Stimulated activated CD4-positive, alpha-beta T cell treated with anti-CD3 and anti-CD28 coated beads, TNF-alpha, amount 100 ng/mL, for 48 hours (primary cell): Measurements from ENCODE around the gene ABCD3.
"Not testable (repeated sequence)": the region's sequence is repeated elsewhere in the genome, so short reads cannot be mapped to it uniquely, and the experiment has no call there.

Source experiments
- DNase-seq, 3 donors: peaks; one replicate each; pipeline ENCODE4 v3.0.0-alpha.2; 2020; ENCODE audit warnings: low read depth in 3 of 3

ABCD3 gene

GRCh38 chr1:94413311-94413710, 4.9 kb upstream of the ABCD3 start:
- no peak for DNase-seq

DNA sequence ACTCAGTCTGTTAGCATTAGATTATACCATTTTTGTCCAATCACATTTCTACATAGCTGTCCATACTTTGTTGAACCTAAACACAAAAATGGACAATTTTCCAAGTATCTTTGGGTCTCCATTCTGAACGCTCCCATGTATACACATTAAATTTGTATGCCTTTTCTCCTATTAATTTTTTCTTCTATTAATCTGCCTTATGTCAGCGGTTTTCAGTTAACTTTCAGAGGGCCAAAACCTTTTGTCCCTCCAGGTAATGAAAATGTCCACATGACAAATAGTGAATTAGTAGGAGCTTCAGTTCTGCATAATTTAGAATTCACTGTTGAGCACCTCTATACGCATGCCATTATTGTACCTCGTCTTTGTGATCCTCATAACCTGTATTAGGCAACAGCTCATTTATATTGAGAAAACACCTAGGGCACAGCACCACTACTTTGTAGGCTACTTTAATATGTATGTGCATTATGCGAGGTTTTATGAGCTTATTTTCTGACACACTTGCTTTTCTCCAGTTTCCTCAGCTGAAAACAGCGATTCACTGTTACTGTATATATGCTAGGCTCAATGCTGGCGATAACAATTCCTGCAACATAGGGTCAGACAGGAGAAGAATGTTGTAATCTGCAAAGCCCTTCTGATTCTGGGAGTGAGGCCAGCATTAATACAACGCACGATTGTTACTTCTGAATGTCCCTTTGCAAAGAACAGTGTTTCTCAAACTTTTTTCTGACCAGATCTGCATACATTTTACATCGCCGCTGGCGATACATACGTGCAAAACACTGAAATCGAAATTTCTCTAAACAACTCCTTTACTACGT, 1.1 kb upstream of the ABCD3 start:
- DNase-seq, result no peak

DNA sequence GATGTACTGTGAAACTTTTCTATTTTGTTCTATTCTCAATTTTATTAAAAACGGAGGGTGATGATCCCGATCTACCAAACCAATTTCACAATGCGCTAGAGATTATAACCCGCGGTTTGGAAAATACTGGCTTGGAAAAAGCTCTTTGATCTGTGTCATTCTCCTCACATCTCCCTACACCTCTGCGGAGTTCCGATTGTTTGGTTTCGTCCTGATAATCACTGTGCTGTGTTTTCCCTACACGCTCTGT, 536 bp upstream of the ABCD3 start:
- no peak for DNase-seq

DNA sequence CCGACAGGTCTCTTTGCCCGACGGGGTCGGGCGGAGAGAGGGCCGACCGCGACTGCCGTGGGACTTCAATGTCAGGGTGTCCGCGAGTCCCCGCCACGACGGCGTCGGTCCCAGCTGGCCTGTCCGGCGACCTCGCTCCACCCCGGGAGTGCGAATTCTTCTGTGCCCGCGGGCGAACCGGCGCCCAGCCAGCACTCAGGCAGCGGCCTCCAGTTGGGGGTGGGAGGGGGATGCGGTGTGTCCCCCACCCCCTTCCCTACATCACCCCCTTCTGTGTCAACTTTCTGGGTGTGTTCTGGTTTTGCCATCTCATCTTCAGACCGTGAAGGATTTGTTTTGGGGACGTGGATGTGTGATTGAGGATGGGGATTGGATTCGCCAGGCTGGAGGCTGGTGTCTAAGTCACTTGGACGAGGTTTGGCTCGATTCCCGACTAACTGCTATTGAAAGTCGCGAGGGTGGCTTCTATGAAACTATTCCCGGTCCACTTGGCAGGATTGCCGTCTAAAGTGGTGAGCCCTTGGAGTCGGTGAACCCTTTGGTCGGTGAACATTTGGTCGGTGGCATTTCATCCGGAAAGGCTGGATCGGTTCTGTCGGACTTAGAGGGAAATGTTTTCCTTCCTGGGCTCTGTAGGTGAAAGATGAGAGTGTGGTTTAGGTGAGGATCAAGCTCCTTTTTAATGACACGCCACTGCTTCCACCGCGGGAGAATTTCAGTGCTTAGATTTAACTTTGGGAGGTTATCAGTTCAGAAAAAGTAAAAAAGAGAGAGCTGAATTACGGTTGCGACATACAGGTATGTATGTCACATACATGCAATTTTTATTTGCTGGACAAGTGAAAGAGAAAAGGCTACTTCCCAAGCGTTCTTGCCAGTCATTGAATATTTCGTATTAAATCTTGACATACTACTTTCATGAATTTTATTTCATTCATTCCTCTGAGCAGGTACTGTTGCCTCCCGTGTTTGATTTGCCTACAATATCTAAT, 771 bp downstream of the ABCD3 start:
- peak in 1 of 3 donors; percentile 10 for DNase-seq

DNA sequence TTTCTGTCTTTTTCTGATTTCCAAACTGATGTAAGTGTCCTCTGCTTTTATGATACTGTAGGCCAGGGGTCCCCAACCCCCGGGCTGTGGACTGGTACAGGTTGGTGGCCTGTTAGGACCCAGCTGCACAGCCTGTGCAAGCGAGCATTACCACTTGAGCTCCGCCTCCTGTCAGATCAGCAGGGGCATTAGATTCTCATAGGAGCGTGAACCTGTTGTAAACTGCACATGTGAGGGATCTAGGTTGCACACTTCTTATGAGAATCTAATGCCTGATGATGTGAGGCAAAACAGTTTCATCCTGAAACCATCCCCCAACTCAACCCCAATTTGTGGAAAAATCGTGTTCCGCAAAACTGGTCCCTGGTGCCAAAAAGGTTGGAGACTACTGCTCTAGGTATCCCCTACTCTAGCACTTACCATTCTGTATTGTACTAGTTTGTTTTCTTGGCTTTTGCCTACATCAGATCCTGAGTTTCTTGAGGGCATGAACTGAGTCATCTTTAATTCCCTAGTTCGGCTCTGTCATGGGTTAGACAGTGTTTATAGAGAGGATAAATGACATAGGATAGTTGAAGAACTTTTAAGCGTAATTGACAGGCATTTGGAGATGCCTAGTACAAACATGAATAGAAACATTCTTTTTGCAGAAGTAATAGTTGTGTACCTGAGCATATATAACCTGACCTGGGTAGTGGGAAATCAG, 4.1 kb downstream of the ABCD3 start:
- DNase-seq, result no peak

DNA sequence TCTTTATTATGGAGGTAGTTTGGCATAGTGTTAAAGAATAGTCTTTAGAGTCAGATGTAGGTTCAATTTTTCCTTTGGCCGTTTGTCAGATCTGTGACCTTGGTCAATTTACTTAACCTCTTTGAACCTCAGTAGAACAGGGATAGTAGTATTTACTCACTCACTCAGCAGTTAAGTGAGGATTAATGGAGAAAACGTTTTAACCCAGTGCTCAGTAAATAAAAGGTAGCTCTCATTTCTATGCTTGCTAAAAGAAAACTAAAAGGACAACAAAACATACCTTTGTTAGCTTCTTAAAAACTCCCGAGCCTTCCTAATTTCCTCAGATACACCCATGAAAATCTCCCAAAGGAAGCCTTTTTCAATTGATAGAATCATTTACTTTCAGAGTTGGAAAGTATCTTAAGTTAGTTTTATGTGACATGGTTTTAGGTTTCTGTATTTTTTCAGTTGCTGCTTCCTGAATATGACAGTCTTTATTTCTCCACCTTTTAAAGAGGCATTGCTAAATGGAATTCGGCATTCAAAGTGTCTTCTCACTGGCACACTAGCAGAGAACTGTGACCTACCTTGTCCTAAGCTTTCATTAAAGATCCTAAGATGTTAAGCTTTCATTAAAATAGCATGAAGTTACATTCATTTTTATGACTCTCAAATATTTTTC, 7.8 kb downstream of the ABCD3 start:
- DNase-seq, result no peak

DNA sequence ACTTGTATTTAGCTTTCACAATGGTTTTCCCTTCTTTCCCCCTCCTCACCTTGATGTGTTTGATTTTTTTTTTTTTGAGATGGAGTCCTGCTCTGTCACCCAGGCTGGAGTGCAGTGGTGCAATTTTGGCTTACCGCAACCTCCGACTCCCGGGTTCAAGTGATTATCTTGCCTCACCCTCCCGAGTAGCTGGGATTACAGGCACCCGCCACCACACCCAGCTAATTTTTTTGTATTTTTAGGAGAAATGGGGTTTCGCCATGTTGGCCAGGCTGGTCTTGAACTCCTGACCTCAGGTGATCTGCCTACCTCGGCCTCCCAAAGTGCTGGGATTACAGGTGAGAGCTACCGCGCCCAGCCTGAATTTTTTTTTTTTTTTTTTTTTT, 8.3 kb downstream of the ABCD3 start:
- DNase-seq, result not testable (repeated sequence)

DNA sequence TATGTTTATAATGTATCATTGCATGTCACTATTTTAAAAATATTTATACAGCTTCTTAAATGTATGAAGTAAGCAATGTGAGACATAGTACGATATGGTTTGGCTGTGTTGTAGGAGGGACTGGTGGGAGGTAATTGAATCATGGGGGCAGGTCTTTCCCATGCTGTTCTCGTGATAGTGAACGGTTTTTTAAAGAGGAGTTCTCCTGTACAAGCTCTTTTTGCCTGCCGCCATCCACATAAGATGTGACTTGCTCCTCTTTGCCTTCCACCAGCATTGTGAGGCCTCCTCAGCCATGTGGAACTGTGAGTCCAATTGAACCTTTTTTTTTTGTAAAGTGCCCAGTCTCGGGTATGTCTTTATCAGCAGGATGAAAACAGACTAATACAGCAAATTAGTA, 10.3 kb downstream of the ABCD3 start:
- DNase-seq, result no peak

DNA sequence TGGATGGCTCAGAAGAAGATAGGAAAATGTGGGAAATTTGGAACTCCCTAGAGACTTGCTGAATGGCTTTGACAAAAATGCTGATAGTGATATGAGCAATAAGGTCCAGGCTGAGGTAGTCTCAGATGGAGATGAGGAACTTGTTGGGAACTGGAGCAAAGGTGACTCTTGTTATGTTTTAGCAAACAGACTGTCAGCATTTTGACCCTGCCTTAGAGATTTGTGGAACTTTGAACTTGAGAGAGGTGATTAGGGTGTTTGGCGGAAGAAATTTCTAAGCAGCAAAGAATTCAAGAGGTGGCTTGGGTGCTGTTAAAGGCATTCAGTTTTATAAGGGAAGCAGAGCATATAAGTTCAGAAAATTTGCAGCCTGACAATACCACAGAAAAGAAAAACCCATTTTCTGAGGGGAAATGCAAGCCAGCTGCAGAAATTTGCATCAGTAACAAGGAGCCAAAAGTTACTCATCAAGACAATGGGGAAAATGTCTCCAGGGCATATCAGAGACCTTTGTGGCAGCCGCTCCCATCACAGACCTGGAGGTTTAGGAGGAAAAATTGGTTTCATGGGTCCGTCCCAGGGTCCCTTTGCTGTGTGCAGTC, 10.8 kb downstream of the ABCD3 start:
- not testable (repeated sequence) for DNase-seq

GRCh38 chr1:94430066-94430465, 11.9 kb downstream of the ABCD3 start:
- DNase-seq, result not testable (repeated sequence)

- no peak for DNase-seq
Measured at GRCh38 chr1:94433866-94434265, 15.7 kb downstream of the ABCD3 start.

DNA sequence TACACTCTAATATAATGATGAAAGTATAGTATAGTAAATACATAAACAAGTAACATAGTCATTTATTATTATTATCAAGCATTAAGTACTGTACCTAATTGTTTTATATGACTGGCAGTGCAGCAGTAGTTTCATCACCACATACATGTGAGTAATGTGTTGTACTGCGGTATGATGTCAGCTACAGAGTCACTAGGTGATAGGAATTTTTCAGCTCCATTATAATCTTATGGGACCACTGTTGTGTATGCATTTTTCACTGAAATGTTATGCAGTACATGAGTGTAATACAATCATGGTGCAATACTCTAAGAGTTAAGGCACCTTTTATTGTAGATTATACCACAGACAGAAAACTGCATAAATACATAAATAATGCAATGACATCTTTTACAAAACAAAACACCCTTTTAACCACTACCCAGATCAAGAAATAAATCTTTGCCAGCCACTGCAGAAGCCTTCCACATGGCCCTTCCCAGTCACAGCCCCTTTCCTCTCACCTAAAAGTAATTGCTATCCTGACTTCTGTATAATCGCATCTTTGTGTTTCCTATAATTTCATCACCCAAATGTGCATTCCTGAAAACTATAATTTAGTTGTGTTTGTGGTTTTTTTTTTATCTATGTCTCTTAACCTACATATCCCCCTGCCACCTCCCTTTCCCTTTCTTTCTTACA, 16.3 kb downstream of the ABCD3 start:
- DNase-seq, result no peak

DNA sequence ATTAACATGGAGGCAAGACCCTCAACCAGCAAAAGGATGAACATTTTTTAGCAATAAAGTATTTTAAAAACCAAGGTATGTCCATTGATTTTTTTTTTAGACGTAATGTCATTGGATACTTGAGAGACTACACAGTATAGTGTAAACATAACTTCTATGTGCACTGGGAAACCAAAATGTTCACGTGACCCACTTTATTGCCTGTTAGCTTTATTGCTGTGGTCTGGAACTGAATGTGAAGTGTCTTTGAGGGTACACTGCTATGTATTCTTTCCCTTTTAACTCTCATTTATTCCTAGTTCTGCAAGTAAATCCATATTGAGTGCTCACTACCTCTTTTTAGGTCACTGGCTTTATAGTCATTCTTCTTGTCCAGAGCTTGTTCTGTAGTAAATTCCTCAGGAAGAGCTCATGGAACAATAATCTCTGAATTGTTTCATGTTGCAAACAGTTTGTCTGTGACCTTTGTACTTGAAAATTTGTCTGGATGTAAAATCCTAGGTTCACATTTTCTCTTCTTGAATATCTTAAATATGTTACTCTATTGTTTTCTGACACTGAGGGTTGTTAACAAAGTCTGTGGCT, 20.6 kb downstream of the ABCD3 start:
- no peak for DNase-seq

GRCh38 chr1:94440088-94440487, 21.9 kb downstream of the ABCD3 start:
- DNase-seq, result no peak

DNA sequence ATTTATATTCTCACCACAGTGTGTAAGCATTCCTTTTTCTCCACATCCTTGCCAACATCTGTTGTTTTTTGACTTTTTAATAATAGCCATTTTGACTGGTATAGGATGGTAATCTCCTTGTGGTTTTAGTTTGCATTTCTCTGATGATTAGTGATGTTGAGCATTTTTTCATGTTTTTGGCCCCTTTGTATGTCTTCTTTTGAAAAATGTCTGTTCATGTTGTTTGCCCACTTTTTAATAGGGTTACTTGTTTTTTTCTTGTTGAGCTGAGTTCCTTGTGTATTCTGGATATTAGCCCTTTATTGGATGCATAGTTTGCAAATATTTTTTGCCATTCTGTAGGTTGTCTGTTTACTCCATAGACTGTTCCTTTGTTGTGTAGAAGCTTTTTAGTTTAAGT, 24.9 kb downstream of the ABCD3 start:
- DNase-seq, result not testable (repeated sequence)

GRCh38 chr1:94444819-94445218, 26.6 kb downstream of the ABCD3 start:
- not testable (repeated sequence) for DNase-seq

DNA sequence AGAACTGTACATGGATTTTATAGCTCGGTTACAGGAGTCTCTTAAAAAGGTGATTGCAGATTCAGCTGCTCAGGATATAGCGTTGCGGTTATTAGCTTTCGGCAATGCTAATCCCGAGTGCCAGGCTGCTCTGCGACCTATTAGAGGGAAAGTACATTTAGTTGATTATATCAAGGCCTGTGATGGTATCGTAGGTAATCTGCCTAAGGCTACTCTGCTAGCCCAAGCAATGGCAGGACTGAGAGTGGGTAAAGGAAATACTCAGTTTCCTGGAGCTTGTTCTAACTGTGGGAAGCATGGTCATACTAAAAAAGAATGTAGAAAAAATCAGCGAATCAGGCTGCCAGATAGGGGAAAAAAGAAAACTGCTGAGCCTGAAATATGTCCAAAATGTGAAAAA, 27.5 kb downstream of the ABCD3 start:
- not testable (repeated sequence) for DNase-seq

- not testable (repeated sequence) for DNase-seq
Measured at GRCh38 chr1:94446177-94446576, 28.0 kb downstream of the ABCD3 start.

DNA sequence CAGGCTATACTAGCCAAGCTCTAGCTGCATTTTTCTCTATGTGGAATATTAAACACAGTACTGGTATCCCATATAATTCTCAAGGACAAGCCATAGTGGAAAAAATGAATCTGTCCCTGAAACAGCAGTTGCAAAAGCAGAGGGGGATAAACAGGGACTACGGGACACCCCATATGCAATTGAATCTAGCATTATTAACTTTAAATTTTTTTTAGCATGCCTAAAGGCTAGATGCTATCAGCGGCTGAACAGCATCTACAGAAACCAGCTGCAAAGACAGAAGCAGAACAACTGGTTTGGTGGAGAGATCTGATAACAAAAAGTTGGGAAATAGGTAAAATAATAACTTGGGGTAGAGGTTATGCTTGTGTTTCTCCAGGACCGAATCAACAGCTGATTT, 30.6 kb downstream of the ABCD3 start:
- not testable (repeated sequence) for DNase-seq

GRCh38 chr1:94456736-94457135, 38.5 kb downstream of the ABCD3 start:
- DNase-seq, result no peak
